Uterus (tissue), 4 donors: ENCODE measurements around the gene ADGRG7. TPM values are rescaled to one million over a fixed set of nuclear protein-coding genes. Genes with fewer than 3 reads are reported as not detected.

Experiments
- DNase-seq, 2 donors: peaks; one replicate each; pipeline ENCODE4 v3.0.0-alpha.2; 2019 to 2020
- H3K27ac ChIP-seq, 2 donors: fragments of 200-600 bp; sonication (generic); 1 replicate in 1 of 2; 2 replicates in 1 of 2; pipeline ENCODE4 v1.5.1; 2016 to 2018
- H3K27me3 ChIP-seq, 2 donors: fragments of 200-600 bp; sonication (generic); one replicate each; pipeline ENCODE4 v1.5.1; 2018 to 2019; ENCODE audit warnings: control low read depth in 1 of 2
- H3K36me3 ChIP-seq, 2 donors: fragments of 200-600 bp; sonication (generic); one replicate each; pipeline ENCODE4 v1.5.1; 2019; ENCODE audit warnings: control low read depth in 1 of 2
- H3K4me1 ChIP-seq, 2 donors: fragments of 200-600 bp; sonication (generic); one replicate each; pipeline ENCODE4 v1.5.1; 2018 to 2019; ENCODE audit warnings: control low read depth in 1 of 2
- H3K4me3 ChIP-seq, 2 donors: fragments of 200-600 bp; sonication (generic); 1 replicate in 1 of 2; 2 replicates in 1 of 2; pipeline ENCODE4 v1.5.1; 2018 to 2019; ENCODE audit warnings: mild to moderate bottlenecking in 1 of 2
- H3K9me3 ChIP-seq, 2 donors: fragments of 200-600 bp; sonication (generic); one replicate each; pipeline ENCODE4 v1.5.1; 2019; ENCODE audit warnings: control low read depth in 1 of 2
- CTCF ChIP-seq, 4 experiments: fragments of 200-600 bp in 2 of 4; fragments of 450-650 bp in 2 of 4; sonication (generic) in 2 of 4; IDR thresholded peaks; one replicate each; pipeline ENCODE4 v1.5.1; 2016 to 2019; ENCODE audit warnings: antibody characterized with exemption in 4 of 4, mild to moderate bottlenecking in 2 of 4, moderate library complexity in 1 of 4
- POLR2A ChIP-seq, 2 donors: fragments of 450-650 bp; IDR thresholded peaks; one replicate each; pipeline ENCODE4 v1.6.1; 2016; ENCODE audit warnings: antibody characterized with exemption in 2 of 2, mild to moderate bottlenecking in 1 of 2, moderate library complexity in 1 of 2
- intact Hi-C: fragments of 100-400 bp; cut with DNase I; formaldehyde crosslinking; loops from one replicate; pipeline ENCODE4 v1.15.1; 2023; ENCODE audit warnings: low total_unique reads
- total RNA-seq, 4 donors: library from RNA; depleted of rRNA in 3 of 4; stranded (reverse); fragments of >200 nt in 3 of 4; gene quantifications; one replicate each; pipeline versions ENCODE4 v1.1.0 to v1.2.4, GENCODE V29; 2014 to 2023
- donor health status: DM: yes; HTN: yes; CAD: no.

ADGRG7 gene
- total RNA-seq, 4 donors from 2014 or later: 0.21 to 0.70 TPM; not detected in 2

DNA sequence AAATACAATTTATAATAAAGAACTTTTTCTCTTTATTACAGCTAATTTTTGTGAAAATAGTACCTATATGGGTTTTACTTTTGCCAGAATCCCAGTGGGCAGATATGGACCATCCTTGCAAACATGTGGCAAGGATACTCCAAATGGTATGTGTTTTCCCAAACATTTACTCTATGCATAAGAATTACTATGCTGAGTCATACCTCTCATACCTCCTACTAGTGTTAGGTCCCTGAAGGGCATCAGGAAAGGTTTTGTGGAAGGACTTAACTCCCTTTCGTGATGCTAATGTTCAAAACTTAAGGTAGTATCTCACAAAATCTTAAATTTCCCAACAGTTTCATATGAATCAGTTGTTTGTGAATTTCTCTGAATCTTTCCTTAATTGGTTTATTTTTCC, 21.3 kb downstream of the ADGRG7 start:
- DNase-seq: no peak
- intact Hi-C loops: no loop called here
- Histone ChIP-seq H3K36me3 (no peaks in the 10 kb centered on the region), H3K4me3 (no peak overlapping the region), H3K27ac (no peak overlapping the region), H3K27me3 (no peaks in the 10 kb centered on the region), H3K4me1 (no peaks in the 10 kb centered on the region), H3K9me3 (no peaks in the 10 kb centered on the region)
- TF ChIP-seq POLR2A (IDR thresholded peaks at IDR 0.05): no peak
- TF ChIP-seq CTCF (IDR thresholded peaks at IDR 0.05): no peak

DNA sequence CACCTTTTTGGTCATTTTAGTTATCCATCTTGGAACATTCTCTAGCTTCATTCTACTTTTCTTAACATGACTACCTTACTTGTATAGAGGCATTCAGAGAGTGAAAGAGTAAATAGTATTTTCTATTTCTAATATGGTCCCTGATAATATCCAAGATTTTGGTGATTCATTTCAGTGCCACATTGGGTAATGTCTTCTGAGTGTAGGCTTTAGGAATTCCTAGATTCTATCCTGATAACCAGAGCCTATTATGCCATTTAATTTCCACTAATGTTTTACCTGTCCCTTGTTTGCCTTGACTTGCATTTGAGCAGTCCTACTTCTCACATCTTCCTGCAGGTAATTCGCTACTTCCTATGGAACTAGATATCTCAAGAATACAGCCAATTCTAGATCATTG, 21.8 kb downstream of the ADGRG7 start:
- no peaks in the 10 kb centered on the region for H3K36me3 ChIP-seq
- H3K4me3 ChIP-seq: no peak overlapping the region
- no peaks in the 10 kb centered on the region for H3K4me1 ChIP-seq
- DNase-seq: no peak
- no peaks in the 10 kb centered on the region for H3K9me3 ChIP-seq
- intact Hi-C loops: no loop called here
- no peak for TF ChIP-seq POLR2A (IDR thresholded peaks at IDR 0.05)
- no peak for TF ChIP-seq CTCF (IDR thresholded peaks at IDR 0.05)
- H3K27me3 ChIP-seq: no peaks in the 10 kb centered on the region
- H3K27ac ChIP-seq: no peak overlapping the region

GRCh38 chr3:100634493-100635272, 25.3 kb downstream of the ADGRG7 start:
- Histone ChIP-seq H3K9me3 (no peaks in the 10 kb centered on the region), H3K36me3 (no peaks in the 10 kb centered on the region), H3K27ac (no peak overlapping the region), H3K4me1 (no peaks in the 10 kb centered on the region), H3K4me3 (no peak overlapping the region), H3K27me3 (no peaks in the 10 kb centered on the region)
- intact Hi-C loops: no loop called here
- no peak for TF ChIP-seq POLR2A (IDR thresholded peaks at IDR 0.05)
- TF ChIP-seq CTCF (IDR thresholded peaks at IDR 0.05): no peak
- no peak for DNase-seq

GRCh38 chr3:100635273-100635701, 25.9 kb downstream of the ADGRG7 start:
- H3K4me1 ChIP-seq: no peaks in the 10 kb centered on the region
- TF ChIP-seq CTCF (IDR thresholded peaks at IDR 0.05): no peak
- no peak for TF ChIP-seq POLR2A (IDR thresholded peaks at IDR 0.05)
- intact Hi-C loops: no loop called here
- H3K27ac ChIP-seq: no peak overlapping the region
- no peaks in the 10 kb centered on the region for H3K27me3 ChIP-seq
- DNase-seq: no peak
- H3K9me3 ChIP-seq: no peaks in the 10 kb centered on the region
- no peak overlapping the region for H3K4me3 ChIP-seq
- H3K36me3 ChIP-seq: no peaks in the 10 kb centered on the region

GRCh38 chr3:100637197-100637631, 27.8 kb downstream of the ADGRG7 start:
- H3K36me3 ChIP-seq: no peaks in the 10 kb centered on the region
- TF ChIP-seq POLR2A (IDR thresholded peaks at IDR 0.05): no peak
- TF ChIP-seq CTCF (IDR thresholded peaks at IDR 0.05): no peak
- H3K4me3 ChIP-seq: no peak overlapping the region
- H3K27ac ChIP-seq: no peak overlapping the region
- H3K27me3 ChIP-seq: no peaks in the 10 kb centered on the region
- intact Hi-C loops: no loop called here
- no peak for DNase-seq
- H3K4me1 ChIP-seq: no peaks in the 10 kb centered on the region
- H3K9me3 ChIP-seq: no peaks in the 10 kb centered on the region
